ENCODE data around the gene MYH10.

GRCh38 chr17:8665684-8666083, 35.2 kb upstream of the MYH10 start:
- TF ChIP-seq CTCF (IDR thresholded peaks at IDR 0.05; ENCODE audit: low read length), result no peak
- TF ChIP-seq EZH2 (optimal IDR thresholded peaks at IDR 0.05; ENCODE audit: low read depth, low read length), result no peak
- TF ChIP-seq EZH2phosphoT487 (IDR thresholded peaks at IDR 0.05; ENCODE audit: low read length), result no peak

Data from MM.1S (cell line).